ENCODE measurements around the gene SLC38A4.

DNA sequence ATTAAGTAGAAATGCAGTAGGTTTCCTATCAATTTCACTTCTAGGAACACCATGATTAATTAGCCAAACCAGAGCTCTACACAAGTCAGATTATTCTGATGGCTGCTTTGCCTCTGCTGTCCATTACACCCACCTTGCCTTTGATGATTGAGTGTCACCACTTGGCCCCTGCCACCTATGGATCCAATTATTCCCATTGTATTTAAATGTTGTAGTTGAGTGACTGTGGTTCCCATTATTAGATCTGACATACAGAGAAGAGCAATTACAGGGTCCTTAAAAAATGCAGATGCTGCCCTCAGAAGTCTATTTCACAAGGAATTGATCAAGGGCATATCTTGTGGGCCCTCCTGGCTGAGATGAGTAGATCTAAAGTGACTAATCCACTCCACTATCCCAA is 39.5 kb upstream of the SLC38A4 start:
- no peak for TF ChIP-seq CTCF (IDR thresholded peaks at IDR 0.05; ENCODE audit: low read depth, low read length)
- no peak for TF ChIP-seq EZH2phosphoT487 (IDR thresholded peaks at IDR 0.05; ENCODE audit: low read depth)
